ENCODE results near the gene HEATR1.

HEATR1 gene

GRCh38 chr1:236540813-236541465 lies 63.4 kb downstream of the HEATR1 start:
- DNase-seq: no peak

- no peak for DNase-seq
These were observed 67.8 kb downstream of the HEATR1 start for GRCh38 chr1:236536540-236536939.

- no peak for DNase-seq
These were observed 68.6 kb downstream of the HEATR1 start for GRCh38 chr1:236535662-236536161.

GRCh38 chr1:236535190-236535589 lies 69.1 kb downstream of the HEATR1 start:
- DNase-seq: no peak

- DNase-seq: peak; percentile 71
These were observed 70.1 kb downstream of the HEATR1 start for GRCh38 chr1:236534151-236534651.

GRCh38 chr1:236532850-236533249 lies 71.5 kb downstream of the HEATR1 start:
- no peak for DNase-seq

- no peak for DNase-seq
These were observed 73.4 kb downstream of the HEATR1 start for GRCh38 chr1:236530959-236531358.

- DNase-seq: no peak
These were observed 74.0 kb downstream of the HEATR1 start for GRCh38 chr1:236530286-236530685.

- no peak for DNase-seq
These were observed 78.2 kb downstream of the HEATR1 start for GRCh38 chr1:236526079-236526478.

GRCh38 chr1:236524895-236525184 lies 79.5 kb downstream of the HEATR1 start:
- no peak for DNase-seq

GRCh38 chr1:236524142-236524894 lies 80.0 kb downstream of the HEATR1 start:
- DNase-seq: peak; percentile 91

GRCh38 chr1:236523704-236524141 lies 80.6 kb downstream of the HEATR1 start, which contains the start of gene LGALS8:
Gene LGALS8, plus strand, starts transcription at chr1:236523982. Its CDS starts 2,089 bp downstream, at chr1:236526071.
- DNase-seq: peak; percentile 84

- DNase-seq: no peak
These were observed 81.2 kb downstream of the HEATR1 start for GRCh38 chr1:236522937-236523703.

- DNase-seq: peak; percentile 22
These were observed 83.8 kb downstream of the HEATR1 start for GRCh38 chr1:236520445-236521005.

- DNase-seq: peak; percentile 74
These were observed 86.0 kb downstream of the HEATR1 start for GRCh38 chr1:236518322-236518721.

GRCh38 chr1:236516929-236517704 lies 87.2 kb downstream of the HEATR1 start:
- peak; percentile 87 for DNase-seq

GRCh38 chr1:236515443-236515958 lies 88.8 kb downstream of the HEATR1 start:
- DNase-seq: no peak

GRCh38 chr1:236514703-236515442 lies 89.4 kb downstream of the HEATR1 start:
- no peak for DNase-seq

- DNase-seq: no peak
These were observed 92.4 kb downstream of the HEATR1 start for GRCh38 chr1:236511735-236512418.

Measured in fibroblast of skin of back (primary cell).